HG03520 (cell line): ENCODE data around the gene STIM2.
A peak's percentile ranks its signal among the peaks of the same experiment; 100 is the strongest.
"Not testable (repeated sequence)": the region's sequence is repeated elsewhere in the genome, so short reads cannot be mapped to it uniquely, and the experiment has no call there.

Experiments used
- ATAC-seq: cut with Tn5 transposase; IDR thresholded peaks from one replicate; pipeline ENCODE4 v1.9.1; 2021; ENCODE audit warnings: mild to moderate bottlenecking, moderate library complexity; ENCODE audit not compliant: unreplicated experiment

STIM2 gene

GRCh38 chr4:26947318-26947717 lies 86.7 kb downstream of the STIM2 start:
- ATAC-seq: no peak

DNA sequence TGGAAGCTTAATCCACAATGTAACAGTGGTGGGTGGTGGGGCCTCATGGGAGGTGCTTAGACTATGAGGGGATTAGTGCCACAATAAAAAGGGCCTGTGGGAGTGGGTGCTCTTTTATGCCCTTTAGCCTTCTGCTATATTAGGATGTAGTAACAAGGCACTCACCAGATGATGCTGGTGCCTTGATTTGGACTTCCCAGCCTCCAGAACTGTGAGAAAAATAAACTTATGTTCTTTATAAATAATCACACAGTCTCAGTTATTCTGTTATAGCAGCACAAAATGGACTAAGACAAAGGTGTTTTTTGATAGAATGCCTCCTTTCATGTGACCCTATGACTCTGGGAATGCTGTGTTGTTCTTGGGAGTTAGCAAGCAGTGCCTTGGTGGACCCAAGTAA lies 89.8 kb downstream of the STIM2 start:
- no peak for ATAC-seq

DNA sequence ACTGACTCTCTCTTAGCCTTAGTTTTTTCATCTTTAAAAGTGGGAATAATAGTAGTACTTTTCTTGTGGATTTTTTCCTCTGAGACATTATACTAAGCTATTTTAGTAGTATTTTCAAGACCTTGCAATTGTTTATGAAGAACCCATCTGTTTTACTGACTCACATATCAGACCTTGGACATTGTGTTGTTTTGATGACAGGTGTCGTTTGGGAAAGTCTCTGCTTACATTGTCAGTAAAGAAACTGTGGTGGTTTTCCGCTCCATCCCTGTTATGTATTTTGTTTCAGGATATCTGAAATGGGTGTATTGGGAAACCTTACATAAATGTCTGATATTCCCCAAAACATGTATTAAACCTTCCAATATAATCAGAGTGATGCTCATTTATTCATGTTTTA lies 92.2 kb downstream of the STIM2 start:
- ATAC-seq: no peak

GRCh38 chr4:26953366-26953765 lies 92.7 kb downstream of the STIM2 start:
- ATAC-seq: no peak

DNA sequence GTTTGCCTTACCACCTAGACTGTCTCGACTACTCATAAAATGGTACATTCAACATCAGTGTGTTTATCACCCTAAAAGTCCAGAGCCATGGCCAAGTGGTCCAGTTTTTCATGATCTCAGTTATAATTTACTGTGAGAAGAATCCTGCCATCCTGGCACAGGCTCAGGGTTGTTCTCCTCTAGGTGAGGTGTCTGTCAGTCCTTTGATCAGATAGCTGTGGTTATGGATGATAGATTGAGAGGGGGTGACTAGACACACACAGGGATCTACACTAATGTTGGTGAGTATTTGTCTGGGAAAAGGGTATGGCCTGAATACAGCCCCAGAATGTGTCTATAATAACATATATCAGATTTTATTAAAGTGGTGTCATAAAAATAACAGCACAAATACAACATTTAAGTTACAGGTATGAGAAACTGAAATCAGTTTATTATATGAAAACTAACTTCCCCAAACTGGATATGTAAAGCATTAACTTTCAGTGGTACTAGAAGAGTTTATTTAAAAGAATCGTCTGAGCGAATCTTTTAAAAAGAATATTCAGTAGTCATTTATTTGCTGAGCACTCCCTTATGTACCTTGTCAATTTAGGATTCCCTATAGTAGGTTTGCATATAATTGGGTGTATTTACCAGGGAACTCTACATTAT lies 93.3 kb downstream of the STIM2 start:
- ATAC-seq: no peak

DNA sequence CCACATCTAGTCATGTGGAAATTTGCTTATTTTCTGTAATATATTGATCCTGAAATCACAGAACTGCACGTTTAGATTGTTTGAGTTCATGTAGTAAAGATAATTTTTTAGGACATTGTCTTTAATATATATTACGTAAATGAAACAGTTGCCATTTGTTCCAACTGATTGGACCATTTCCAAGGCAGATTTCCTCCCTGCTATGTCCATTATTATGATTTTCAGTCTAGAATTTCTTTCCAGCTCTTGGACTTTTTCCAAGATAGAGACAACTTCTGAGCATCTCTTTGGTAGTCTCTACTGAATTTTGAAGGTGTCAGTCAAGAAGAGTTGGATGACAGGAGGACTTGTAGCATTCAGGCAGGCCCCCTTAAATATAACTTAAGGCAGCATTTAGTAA lies 94.6 kb downstream of the STIM2 start:
- no peak for ATAC-seq

- ATAC-seq: no peak
These were observed 98.4 kb downstream of the STIM2 start for GRCh38 chr4:26958925-26959653.

DNA sequence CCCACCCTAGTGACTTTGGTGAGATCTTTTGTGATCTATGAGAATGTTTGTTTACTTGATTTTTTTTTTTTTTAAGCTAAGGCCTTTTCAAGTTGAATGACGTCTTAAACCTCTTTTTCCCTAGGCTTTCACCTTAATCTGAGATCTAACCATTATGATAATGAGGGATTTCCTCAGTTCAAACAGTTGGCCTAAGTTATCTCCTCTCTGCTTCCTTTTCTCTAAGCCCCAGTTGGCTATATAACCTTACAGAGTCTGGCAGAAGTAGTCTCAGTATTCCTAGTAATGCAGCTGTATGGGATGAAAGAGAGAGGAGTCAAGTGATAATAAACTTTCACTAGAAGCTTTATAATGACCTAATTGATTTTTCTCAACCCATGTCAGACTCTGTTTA lies 99.0 kb downstream of the STIM2 start:
- no peak for ATAC-seq

DNA sequence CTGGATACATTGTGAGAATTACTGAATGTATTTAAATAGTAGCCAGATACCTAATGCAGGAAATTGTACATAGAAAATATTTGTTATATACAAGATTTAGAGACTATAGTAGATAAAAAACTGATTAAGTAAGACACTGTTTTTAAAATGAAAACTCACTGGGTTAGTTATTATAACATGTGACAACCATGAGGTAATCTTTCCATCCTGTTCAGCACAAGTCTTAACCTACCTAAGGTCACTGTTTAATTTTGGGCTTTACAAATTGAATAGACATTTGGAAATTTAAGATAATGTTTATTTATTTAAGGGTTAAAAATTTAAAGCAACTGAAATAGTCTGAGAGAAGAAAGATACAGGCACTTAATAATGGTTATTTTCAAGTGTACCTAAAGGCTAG lies 102.1 kb downstream of the STIM2 start:
- ATAC-seq: no peak

GRCh38 chr4:26964512-26964911 lies 103.9 kb downstream of the STIM2 start:
- ATAC-seq: no peak

DNA sequence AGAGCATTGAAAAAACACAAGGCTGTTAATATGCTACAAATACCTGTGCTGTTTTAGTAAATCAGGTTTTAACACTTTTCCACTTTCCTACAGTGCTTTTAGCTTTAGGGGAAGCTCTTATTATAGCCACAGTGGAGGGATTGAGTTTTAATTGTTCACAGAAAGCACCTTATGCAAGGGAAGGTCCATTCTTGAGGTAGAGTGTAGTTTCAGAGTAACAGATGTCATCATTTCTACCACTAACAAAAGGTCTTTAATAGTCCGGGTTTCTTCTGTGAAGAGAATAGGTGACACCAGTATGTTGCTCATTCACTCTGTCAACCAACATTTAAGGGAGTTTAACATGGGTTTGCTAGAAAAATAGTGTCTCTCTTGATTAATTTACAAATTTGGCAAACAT lies 104.4 kb downstream of the STIM2 start:
- no peak for ATAC-seq

DNA sequence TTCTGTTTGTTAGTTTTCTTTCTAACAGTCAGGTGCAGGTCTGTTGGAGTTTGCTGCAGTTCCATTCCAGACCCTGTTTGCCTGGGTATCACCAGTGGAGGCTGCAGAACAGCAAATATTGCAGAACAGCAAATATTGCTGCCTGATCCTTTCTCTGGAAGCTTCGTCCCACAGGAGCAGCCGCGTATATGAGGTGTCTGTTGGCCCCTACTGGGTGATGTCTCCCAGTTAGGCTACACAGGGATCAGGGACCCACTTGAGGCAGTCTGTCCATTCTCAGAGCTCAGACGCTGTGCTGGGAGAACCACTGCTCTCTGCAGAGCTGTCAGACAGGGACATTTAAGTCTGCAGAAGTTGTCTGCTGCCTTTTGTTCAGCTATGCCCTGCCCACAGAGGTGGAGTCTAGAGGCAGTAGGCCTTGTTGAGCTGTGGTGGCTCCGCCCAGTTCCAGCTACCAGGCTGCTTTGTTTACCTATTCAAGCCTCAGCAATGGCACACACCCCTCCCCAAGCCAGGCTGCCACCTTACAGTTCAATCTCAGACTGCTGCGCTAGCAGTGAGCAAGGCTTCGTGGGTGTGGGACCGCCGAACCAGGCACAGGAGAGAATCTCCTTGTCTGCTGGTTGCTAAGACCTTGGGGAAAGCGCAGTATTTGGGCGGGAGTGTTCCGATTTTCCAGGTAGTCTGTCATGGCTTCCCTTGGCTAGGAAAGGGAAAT lies 115.0 kb downstream of the STIM2 start:
- ATAC-seq: not testable (repeated sequence)

DNA sequence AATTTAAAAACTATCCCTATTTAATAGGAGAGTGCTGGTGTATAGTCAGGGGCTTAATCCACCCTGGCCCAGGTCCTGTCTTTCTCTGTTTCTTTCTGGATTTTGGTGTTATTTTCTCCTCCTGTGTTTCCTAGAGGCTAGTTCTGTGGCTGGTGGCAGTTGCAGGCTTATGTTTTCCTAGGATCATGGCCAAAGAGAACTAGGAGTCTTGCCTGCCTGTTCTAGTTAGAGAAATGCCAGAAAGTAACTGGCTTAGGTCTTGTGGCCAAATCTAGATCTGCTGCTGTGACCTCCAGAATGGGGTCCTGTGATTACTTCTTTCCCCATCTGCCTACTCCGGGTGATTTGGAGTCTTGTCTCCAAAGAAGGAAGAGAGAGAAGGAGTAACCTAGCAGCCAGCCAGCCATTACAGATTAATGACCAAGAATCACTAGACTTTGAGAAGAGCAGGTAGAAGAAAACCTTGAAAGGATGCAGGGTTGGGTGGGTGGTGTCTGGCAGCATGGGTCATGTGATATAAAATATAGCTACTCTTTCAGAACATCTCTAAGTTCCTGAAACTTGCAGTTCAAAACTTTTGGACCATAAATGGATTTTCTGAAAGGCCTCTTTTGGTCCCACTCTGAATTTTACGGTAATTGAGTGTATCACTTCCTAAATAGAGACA lies 117.9 kb downstream of the STIM2 start:
- ATAC-seq: no peak

DNA sequence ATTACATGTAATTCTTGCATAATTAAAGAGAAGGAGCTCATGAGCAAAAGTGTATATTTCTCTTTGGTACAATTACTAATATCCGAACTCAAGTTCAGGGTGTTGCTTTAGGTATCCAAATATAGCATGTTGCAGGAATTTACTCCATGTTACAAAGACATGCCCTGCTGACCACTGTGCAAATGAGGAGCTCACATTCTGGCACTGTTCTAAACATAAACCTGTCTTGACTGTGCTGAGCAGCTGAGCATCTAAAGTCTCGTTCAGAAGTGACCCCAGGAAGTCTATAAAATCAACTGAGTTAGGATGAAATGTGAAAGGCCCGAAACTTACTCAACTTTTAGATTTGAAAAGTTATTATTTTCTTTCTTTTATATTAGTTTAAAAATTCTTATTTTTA lies 124.3 kb downstream of the STIM2 start:
- no peak for ATAC-seq

DNA sequence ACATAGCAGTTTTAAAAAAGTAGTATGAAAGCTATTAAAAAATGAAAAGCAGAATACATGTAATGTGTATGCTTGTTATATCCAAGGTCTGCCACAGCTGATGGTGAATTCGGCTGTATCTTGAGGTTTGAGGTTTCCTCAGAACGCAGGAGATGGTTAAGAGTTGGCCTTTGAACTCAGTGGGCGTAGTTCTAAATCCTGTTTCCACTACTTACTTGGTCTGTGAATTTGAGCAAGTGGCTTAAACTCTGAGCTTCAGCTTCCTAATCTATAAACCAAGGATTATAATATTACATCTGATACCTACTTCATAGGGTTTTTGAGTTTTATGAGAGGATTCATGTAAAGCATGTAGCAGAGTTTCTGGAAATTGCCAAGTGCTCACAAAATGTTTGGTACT lies 125.2 kb downstream of the STIM2 start:
- peak; percentile 89 for ATAC-seq

DNA sequence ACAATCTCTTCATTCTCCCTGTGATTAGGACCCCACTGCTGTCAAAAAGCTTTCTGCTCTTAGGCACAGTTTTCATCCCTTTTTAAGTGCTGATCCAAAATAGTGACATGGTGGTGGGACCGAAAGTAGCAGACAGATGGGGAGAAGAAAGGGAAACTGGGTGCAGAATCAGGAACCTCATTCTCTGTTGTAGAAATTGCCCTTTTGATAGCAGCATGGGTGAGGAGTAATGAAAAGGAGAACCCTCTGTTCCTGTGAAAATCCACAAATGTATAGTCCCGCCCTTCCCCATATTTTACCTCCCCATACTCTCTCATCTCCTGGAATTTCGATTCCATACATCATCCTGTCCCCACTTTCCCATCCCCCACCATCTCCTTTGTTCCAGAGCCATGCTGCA lies 126.5 kb downstream of the STIM2 start:
- no peak for ATAC-seq

GRCh38 chr4:26991057-26991456 lies 130.4 kb downstream of the STIM2 start:
- ATAC-seq: no peak

GRCh38 chr4:26992657-26993361 lies 132.2 kb downstream of the STIM2 start:
- peak; percentile 93 for ATAC-seq

DNA sequence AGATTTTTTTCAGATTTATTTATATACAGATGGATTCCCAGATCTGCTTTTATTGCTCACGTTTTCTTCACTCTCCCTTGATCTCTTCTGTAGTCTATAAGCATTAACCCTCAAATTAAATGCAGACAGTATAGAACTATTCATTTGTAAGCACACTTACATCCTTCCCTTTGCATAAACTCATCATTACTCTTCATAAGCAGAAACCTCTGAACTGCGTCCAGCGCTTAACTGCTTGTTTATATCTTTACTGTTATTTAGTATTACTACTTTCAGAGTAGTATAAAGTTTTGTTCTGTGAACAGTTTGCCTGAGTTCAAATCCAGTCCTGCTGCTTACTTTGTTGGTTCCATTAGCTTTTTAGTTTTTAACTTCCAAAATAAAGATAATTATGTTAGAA lies 132.9 kb downstream of the STIM2 start:
- no peak for ATAC-seq

DNA sequence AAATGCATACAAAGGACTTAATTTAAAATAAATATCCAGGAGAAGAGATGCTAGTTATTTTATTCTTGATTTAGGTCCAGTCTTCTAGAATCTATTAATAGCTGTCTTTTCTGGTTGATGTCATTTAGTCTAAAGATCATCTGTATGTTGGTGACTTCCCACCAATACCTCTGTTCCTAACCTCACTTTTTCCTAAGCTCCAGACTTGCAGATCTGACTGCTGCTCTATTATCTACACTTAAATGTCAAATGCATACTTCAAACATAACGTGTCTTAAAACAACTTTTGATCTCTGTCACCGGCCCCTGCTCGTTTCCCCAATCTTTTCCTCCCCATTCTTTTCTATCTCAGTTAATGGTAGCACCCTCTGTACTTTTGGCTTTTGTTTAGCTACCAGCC lies 133.3 kb downstream of the STIM2 start:
- ATAC-seq: no peak

DNA sequence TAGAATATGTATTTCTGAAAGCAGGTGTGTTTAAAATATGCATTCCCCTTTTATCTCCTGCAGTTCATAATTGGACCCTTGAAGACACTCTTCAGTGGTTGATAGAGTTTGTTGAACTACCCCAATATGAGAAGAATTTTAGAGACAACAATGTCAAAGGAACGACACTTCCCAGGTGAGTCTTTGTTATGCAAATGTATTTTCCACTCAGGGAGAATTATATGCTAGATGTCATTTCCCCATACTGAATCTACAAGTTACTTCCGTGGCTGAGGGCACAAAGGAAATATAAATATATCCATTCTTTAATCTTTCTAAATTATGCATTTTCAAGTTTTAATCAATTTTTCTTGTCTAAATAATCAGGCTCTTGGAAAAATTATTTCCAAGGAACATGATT lies 134.7 kb downstream of the STIM2 start:
- ATAC-seq: no peak
